HCT116 (cell line): ENCODE measurements around the gene NACAD. TPM values are rescaled to one million over a fixed set of nuclear protein-coding genes. Genes with fewer than 3 reads are reported as not detected.

ENCODE experiments used
- ATAC-seq: fragments of 200-7000 bp; cut with Tn5 transposase; 2 replicates; pipeline ENCODE4 v1.9.1; 2020; ENCODE audit warnings: mild to moderate bottlenecking, moderate library complexity
- BruUV-seq: library from RNA; stranded (reverse); fragments of 400-500 nt; replicated peaks from 2 replicates; lab custom pipeline; 2021; lab: Mats Ljungman, UMichigan
- CTCF ChIA-PET: fragments of 300-600 bp; sonication (Branson Sonifier 250); formaldehyde crosslinking; loops from one replicate; lab custom pipeline; 2021; ENCODE audit warnings: antibody characterized with exemption; lab: Charles Lee
- POLR2A ChIA-PET: fragments of 300-600, 350-600 bp; sonication (Branson Sonifier 250); formaldehyde crosslinking; loops from one replicate; lab custom pipeline; 2021; ENCODE audit warnings: antibody characterized with exemption; lab: Charles Lee
- RAD21 ChIA-PET, 2 experiments: fragments of 300-600 bp; sonication (Branson Sonifier 250); formaldehyde crosslinking; loops; one replicate each; lab custom pipeline; 2023; ENCODE audit warnings: low total read pairs in 2 of 2; ENCODE audit not compliant: uncharacterized antibody in 2 of 2, unreplicated experiment in 2 of 2, low non-redundant PET in 1 of 2; lab: Charles Lee
- DNase-seq: peaks from one replicate; pipeline ENCODE4 v3.0.0-alpha.2; 2010; ENCODE audit warnings: low read depth, low spot score
- H2AFZ ChIP-seq: fragments of 200-600 bp; shearing (Covaris generic), sonication (generic); 2 replicates; pipeline ENCODE4 v1.6.1; 2017; ENCODE audit warnings: low read depth, mixed run types, mixed read lengths, antibody characterized with exemption, low read length; ENCODE audit not compliant: poor library complexity, severe bottlenecking
- H3K27ac ChIP-seq: 2 replicates; pipeline ENCODE4 v1.5.1; 2012; ENCODE audit warnings: low read depth, low read length
- H3K27me3 ChIP-seq: fragments of 200-600 bp; sonication (generic); 2 replicates; pipeline ENCODE4 v1.6.1; 2016; ENCODE audit warnings: mixed run types, low read length, mixed read lengths; ENCODE audit not compliant: insufficient read depth
- H3K36me3 ChIP-seq, 2 experiments: fragments of 200-500 bp in 1 of 2; fragments of 200-600 bp in 1 of 2; sonication (Bioruptor generic) in 1 of 2; sonication (generic) in 1 of 2; 2 replicates each; pipeline versions ENCODE4 v1.5.1 to v1.6.1; 2014 to 2016; ENCODE audit warnings: low read length in 2 of 2, inconsistent platforms in 1 of 2, mixed read lengths in 1 of 2, mixed run types in 1 of 2; ENCODE audit not compliant: insufficient read depth in 2 of 2, control insufficient read depth in 1 of 2
- H3K4me1 ChIP-seq, 2 experiments: fragments of 200-600 bp in 1 of 2; sonication (generic) in 1 of 2; 2 replicates each; pipeline versions ENCODE4 v1.5.1 to v1.6.1; 2012 to 2017; ENCODE audit warnings: low read length in 2 of 2, inconsistent platforms in 1 of 2, mild to moderate bottlenecking in 1 of 2, mixed read lengths in 1 of 2, mixed run types in 1 of 2, moderate library complexity in 1 of 2; ENCODE audit not compliant: insufficient read depth in 2 of 2, control insufficient read depth in 1 of 2
- H3K4me2 ChIP-seq: fragments of 200-600 bp; sonication (generic); 2 replicates; pipeline ENCODE4 v1.6.1; 2017; ENCODE audit warnings: mixed run types, low read length, mixed read lengths
- H3K4me3 ChIP-seq, 2 experiments: fragments of 200-600 bp in 1 of 2; sonication (generic) in 1 of 2; replicated peaks in 1 of 2; 2 replicates each; pipeline ENCODE4 v1.5.1; 2011 to 2016; ENCODE audit warnings: low read length in 2 of 2, control low read depth in 1 of 2, low read depth in 1 of 2, mild to moderate bottlenecking in 1 of 2, mixed read lengths in 1 of 2, mixed run types in 1 of 2
- H3K79me2 ChIP-seq: fragments of 200-600 bp; sonication (generic); 2 replicates; pipeline ENCODE4 v1.6.1; 2017; ENCODE audit warnings: mild to moderate bottlenecking, mixed run types, low read length, moderate library complexity, mixed read lengths; ENCODE audit not compliant: insufficient read depth
- H3K9ac ChIP-seq: fragments of 200-600 bp; sonication (generic); 2 replicates; pipeline ENCODE4 v1.6.1; 2016; ENCODE audit warnings: low read length, mixed read lengths
- H3K9me2 ChIP-seq: fragments of 200-600 bp; sonication (generic), shearing (Covaris generic); 2 replicates; pipeline ENCODE4 v1.6.1; 2017; ENCODE audit warnings: mixed run types, mild to moderate bottlenecking, moderate library complexity; ENCODE audit not compliant: insufficient read depth
- H3K9me3 ChIP-seq, 2 experiments: fragments of 200-500 bp in 1 of 2; fragments of 200-600 bp in 1 of 2; sonication (Bioruptor generic) in 1 of 2; sonication (generic) in 1 of 2; 2 replicates each; pipeline ENCODE4 v1.6.1; 2014 to 2017; ENCODE audit warnings: low read length in 2 of 2, mixed read lengths in 2 of 2, inconsistent platforms in 1 of 2, low read depth in 1 of 2, mild to moderate bottlenecking in 1 of 2, mixed run types in 1 of 2, moderate library complexity in 1 of 2; ENCODE audit not compliant: control insufficient read depth in 1 of 2, insufficient read depth in 1 of 2
- H4K20me1 ChIP-seq: fragments of 200-600 bp; sonication (generic), shearing (Covaris generic); 2 replicates; pipeline ENCODE4 v1.6.1; 2017; ENCODE audit warnings: mixed run types, mild to moderate bottlenecking, moderate library complexity; ENCODE audit not compliant: insufficient read depth
- CBX3 ChIP-seq: IDR thresholded peaks from 2 replicates; pipeline ENCODE4 v1.6.1; 2012; ENCODE audit warnings: low read depth
- CEBPB ChIP-seq: IDR thresholded peaks from 2 replicates; pipeline ENCODE4 v1.6.1; 2012; ENCODE audit warnings: low read depth
- EGR1 ChIP-seq: IDR thresholded peaks from 2 replicates; pipeline ENCODE4 v1.6.1; 2012; ENCODE audit warnings: low read depth
- ELF1 ChIP-seq: IDR thresholded peaks from 2 replicates; pipeline ENCODE4 v1.6.1; 2012; ENCODE audit warnings: low read depth, borderline replicate concordance
- EZH2 ChIP-seq: fragments of 200-600 bp; sonication (generic); IDR thresholded peaks from 2 replicates; pipeline ENCODE4 v1.6.1; 2017; ENCODE audit warnings: antibody characterized with exemption, mixed run types
- EZH2phosphoT487 ChIP-seq: fragments of 200-600 bp; IDR thresholded peaks from 2 replicates; pipeline ENCODE4 v1.6.1; 2018; ENCODE audit warnings: antibody characterized with exemption, borderline replicate concordance
- POLR2AphosphoS5 ChIP-seq: IDR thresholded peaks from 2 replicates; pipeline ENCODE4 v1.6.1; 2011; ENCODE audit warnings: mild to moderate bottlenecking, low read depth, low read length, moderate library complexity
- RAD21 ChIP-seq: IDR thresholded peaks from 2 replicates; pipeline ENCODE4 v1.6.1; 2012; ENCODE audit warnings: low read depth, mild to moderate bottlenecking
- SIN3A ChIP-seq: IDR thresholded peaks from 2 replicates; pipeline ENCODE4 v1.6.1; 2012; ENCODE audit warnings: low read depth
- SP1 ChIP-seq: IDR thresholded peaks from 2 replicates; pipeline ENCODE4 v1.6.1; 2012; ENCODE audit warnings: low read depth
- SRF ChIP-seq: IDR thresholded peaks from 2 replicates; pipeline ENCODE4 v1.6.1; 2012; ENCODE audit warnings: low read depth
- TCF7L2 ChIP-seq: IDR thresholded peaks from 2 replicates; pipeline ENCODE4 v1.7.0; 2011; ENCODE audit warnings: borderline replicate concordance, inconsistent platforms; ENCODE audit not compliant: insufficient read depth, insufficient read length; ENCODE audit errors: extremely low read depth
- YY1 ChIP-seq: IDR thresholded peaks from 2 replicates; pipeline ENCODE4 v1.6.1; 2011; ENCODE audit warnings: low read length, low read depth, moderate library complexity, mild to moderate bottlenecking; ENCODE audit not compliant: insufficient replicate concordance; ENCODE audit errors: extremely low read depth
- ZFX ChIP-seq: fragments of 450-650 bp; IDR thresholded peaks from 2 replicates; pipeline ENCODE4 v1.6.1; 2017
- ZNF274 ChIP-seq: fragments of 200-500 bp; sonication (Bioruptor generic); IDR thresholded peaks from 2 replicates; pipeline ENCODE4 v1.6.1; 2014; ENCODE audit warnings: mild to moderate bottlenecking, low read depth, low read length, inconsistent platforms
- intact Hi-C: fragments of 100-400 bp; cut with micrococcal nuclease; formaldehyde crosslinking; loops from 2 replicates; pipeline ENCODE4 v1.10.0; 2022
- total RNA-seq: library from RNA; stranded (reverse); gene quantifications from one replicate; pipeline ENCODE4 v1.2.1, GENCODE V29; 2021; ENCODE audit not compliant: unreplicated experiment
- TF ChIP-seq, protein P1 (sequence below): IDR thresholded peaks from 2 replicates; pipeline ENCODE4 v1.6.1; 2012
- TF ChIP-seq, protein P2 (sequence below): IDR thresholded peaks from 2 replicates; pipeline ENCODE4 v1.6.1; 2012
- TF ChIP-seq, protein P3 (sequence below): IDR thresholded peaks from 2 replicates; pipeline ENCODE4 v1.6.1; 2011; ENCODE audit warnings: mild to moderate bottlenecking, low read length, moderate library complexity; ENCODE audit not compliant: insufficient replicate concordance; ENCODE audit errors: extremely low read depth
- TF ChIP-seq, protein P4 (sequence below), 3 experiments: fragments of 200-600 bp in 1 of 3; sonication (generic) in 1 of 3; IDR thresholded peaks in 2 of 3; conservative IDR thresholded peaks in 1 of 3; 2 replicates each; pipeline ENCODE4 v1.5.1; 2012 to 2017; ENCODE audit warnings: low read depth in 2 of 3, low read length in 2 of 3, antibody characterized with exemption in 1 of 3, borderline replicate concordance in 1 of 3, control low read depth in 1 of 3, mild to moderate bottlenecking in 1 of 3, mixed read lengths in 1 of 3, mixed run types in 1 of 3, moderate library complexity in 1 of 3; ENCODE audit not compliant: insufficient read depth in 1 of 3
- TF ChIP-seq, protein P5 (sequence below): IDR thresholded peaks from 2 replicates; pipeline ENCODE4 v1.6.1; 2012; ENCODE audit warnings: low read depth

The NACAD gene
- total RNA-seq, 1 experiment from 2014 or later = 0.05 TPM

DNA sequence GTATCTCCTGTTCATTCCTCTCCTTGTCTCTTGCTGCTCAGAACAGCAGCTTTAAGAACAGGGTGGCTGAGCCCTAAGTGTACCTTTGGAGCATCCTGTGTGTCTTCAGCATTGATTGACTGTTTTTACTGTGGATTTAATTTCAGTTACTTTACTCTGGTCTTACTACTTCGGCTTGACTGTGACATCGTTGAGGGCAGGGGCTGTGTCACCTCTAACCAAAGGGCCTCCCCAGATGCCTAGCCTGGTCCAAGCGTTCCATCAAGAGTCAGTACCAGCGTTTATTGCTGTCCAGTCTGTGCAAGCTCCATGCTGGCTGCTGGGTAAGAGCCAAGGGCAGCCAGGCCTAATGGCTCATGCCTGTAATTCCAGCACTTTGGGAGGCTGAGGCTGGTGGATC, 56.3 kb downstream of the NACAD start:
- intact Hi-C loops = no loop called here

More for the DNA sequence above, 56.3 kb downstream of the NACAD start:
- ATAC-seq (no peak), DNase-seq (no peak)
- Histone ChIP-seq H2AFZ (no peak overlapping the region), H3K79me2 (0 out of 2 replicates have a peak, but pooled peaks cover 7% of the 10 kb centered on the region), H3K9me3 (no peaks in the 10 kb centered on the region), H3K27ac (no peak overlapping the region), H3K9ac (no peak overlapping the region), H3K4me2 (no peak overlapping the region), H3K4me3 (no peak overlapping the region), H3K27me3 (no peaks in the 10 kb centered on the region), H3K4me1 (no peaks in the 10 kb centered on the region; a peak in 2 of 4 replicates), H3K9me2 (no peaks in the 10 kb centered on the region)
- BruUV-seq = no TSS peak
- ChIA-PET POLR2A (no interaction called here), RAD21 (no interaction called here)
- TF ChIP-seq, protein P1, sequence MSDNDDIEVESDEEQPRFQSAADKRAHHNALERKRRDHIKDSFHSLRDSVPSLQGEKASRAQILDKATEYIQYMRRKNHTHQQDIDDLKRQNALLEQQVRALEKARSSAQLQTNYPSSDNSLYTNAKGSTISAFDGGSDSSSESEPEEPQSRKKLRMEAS = no peak
- TF ChIP-seq SRF (no peak), POLR2AphosphoS5 (no peak), SIN3A (no peak), ZNF274 (no peak), CBX3 (no peak), RAD21 (no peak), CEBPB (no peak), EZH2phosphoT487 (no peak), ELF1 (no peak), ZFX (no peak), YY1 (no peak), TCF7L2 (no peak), EZH2 (no peak), SP1 (no peak), EGR1 (no peak)
- TF ChIP-seq, protein P2, sequence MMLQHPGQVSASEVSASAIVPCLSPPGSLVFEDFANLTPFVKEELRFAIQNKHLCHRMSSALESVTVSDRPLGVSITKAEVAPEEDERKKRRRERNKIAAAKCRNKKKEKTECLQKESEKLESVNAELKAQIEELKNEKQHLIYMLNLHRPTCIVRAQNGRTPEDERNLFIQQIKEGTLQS = no peak
- TF ChIP-seq, protein P3, sequence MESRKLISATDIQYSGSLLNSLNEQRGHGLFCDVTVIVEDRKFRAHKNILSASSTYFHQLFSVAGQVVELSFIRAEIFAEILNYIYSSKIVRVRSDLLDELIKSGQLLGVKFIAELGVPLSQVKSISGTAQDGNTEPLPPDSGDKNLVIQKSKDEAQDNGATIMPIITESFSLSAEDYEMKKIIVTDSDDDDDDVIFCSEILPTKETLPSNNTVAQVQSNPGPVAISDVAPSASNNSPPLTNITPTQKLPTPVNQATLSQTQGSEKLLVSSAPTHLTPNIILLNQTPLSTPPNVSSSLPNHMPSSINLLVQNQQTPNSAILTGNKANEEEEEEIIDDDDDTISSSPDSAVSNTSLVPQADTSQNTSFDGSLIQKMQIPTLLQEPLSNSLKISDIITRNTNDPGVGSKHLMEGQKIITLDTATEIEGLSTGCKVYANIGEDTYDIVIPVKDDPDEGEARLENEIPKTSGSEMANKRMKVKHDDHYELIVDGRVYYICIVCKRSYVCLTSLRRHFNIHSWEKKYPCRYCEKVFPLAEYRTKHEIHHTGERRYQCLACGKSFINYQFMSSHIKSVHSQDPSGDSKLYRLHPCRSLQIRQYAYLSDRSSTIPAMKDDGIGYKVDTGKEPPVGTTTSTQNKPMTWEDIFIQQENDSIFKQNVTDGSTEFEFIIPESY = no peak
- TF ChIP-seq, protein P4, sequence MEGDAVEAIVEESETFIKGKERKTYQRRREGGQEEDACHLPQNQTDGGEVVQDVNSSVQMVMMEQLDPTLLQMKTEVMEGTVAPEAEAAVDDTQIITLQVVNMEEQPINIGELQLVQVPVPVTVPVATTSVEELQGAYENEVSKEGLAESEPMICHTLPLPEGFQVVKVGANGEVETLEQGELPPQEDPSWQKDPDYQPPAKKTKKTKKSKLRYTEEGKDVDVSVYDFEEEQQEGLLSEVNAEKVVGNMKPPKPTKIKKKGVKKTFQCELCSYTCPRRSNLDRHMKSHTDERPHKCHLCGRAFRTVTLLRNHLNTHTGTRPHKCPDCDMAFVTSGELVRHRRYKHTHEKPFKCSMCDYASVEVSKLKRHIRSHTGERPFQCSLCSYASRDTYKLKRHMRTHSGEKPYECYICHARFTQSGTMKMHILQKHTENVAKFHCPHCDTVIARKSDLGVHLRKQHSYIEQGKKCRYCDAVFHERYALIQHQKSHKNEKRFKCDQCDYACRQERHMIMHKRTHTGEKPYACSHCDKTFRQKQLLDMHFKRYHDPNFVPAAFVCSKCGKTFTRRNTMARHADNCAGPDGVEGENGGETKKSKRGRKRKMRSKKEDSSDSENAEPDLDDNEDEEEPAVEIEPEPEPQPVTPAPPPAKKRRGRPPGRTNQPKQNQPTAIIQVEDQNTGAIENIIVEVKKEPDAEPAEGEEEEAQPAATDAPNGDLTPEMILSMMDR (IDR thresholded peaks at IDR 0.05 in 2 of 3, conservative IDR thresholded peaks at IDR 0.05 in 1 of 3; ENCODE audit: borderline replicate concordance in 1 of 3, insufficient read depth in 1 of 3, low read depth in 2 of 3, low read length in 2 of 3) = no peak
- TF ChIP-seq, protein P5, sequence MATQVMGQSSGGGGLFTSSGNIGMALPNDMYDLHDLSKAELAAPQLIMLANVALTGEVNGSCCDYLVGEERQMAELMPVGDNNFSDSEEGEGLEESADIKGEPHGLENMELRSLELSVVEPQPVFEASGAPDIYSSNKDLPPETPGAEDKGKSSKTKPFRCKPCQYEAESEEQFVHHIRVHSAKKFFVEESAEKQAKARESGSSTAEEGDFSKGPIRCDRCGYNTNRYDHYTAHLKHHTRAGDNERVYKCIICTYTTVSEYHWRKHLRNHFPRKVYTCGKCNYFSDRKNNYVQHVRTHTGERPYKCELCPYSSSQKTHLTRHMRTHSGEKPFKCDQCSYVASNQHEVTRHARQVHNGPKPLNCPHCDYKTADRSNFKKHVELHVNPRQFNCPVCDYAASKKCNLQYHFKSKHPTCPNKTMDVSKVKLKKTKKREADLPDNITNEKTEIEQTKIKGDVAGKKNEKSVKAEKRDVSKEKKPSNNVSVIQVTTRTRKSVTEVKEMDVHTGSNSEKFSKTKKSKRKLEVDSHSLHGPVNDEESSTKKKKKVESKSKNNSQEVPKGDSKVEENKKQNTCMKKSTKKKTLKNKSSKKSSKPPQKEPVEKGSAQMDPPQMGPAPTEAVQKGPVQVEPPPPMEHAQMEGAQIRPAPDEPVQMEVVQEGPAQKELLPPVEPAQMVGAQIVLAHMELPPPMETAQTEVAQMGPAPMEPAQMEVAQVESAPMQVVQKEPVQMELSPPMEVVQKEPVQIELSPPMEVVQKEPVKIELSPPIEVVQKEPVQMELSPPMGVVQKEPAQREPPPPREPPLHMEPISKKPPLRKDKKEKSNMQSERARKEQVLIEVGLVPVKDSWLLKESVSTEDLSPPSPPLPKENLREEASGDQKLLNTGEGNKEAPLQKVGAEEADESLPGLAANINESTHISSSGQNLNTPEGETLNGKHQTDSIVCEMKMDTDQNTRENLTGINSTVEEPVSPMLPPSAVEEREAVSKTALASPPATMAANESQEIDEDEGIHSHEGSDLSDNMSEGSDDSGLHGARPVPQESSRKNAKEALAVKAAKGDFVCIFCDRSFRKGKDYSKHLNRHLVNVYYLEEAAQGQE = no peak
- TF ChIP-seq, all 23 proteins: peak for 0
- H4K20me1 ChIP-seq = no peaks in the 10 kb centered on the region
- H3K36me3 ChIP-seq = no peaks in the 10 kb centered on the region
- CTCF ChIA-PET = no interaction called here
